HEK293T (cell line): ENCODE results near the gene SAFB.

ENCODE experiments used
- CTCF ChIA-PET: fragments of 350-600 bp; formaldehyde crosslinking; extraction: SDS; loops from one replicate; lab custom pipeline; 2021; ENCODE audit warnings: antibody characterized with exemption, inconsistent platforms; lab: Yijun Ruan, JAX
- POLR2A ChIA-PET: fragments of 350-600 bp; formaldehyde crosslinking; extraction: SDS; loops from one replicate; lab custom pipeline; 2020; ENCODE audit warnings: antibody characterized with exemption, inconsistent platforms; lab: Yijun Ruan, JAX
- DNase-seq: peaks from one replicate; pipeline ENCODE4 v3.0.0; 2012; ENCODE audit warnings: mixed read lengths; ENCODE audit errors: extremely low spot score
- ARNT ChIP-seq: fragments of 450-650 bp; IDR thresholded peaks from 2 replicates; pipeline ENCODE4 v1.6.1; 2017; ENCODE audit warnings: mild to moderate bottlenecking
- CTBP1 ChIP-seq: fragments of 450-650 bp; IDR thresholded peaks from 2 replicates; pipeline ENCODE4 v1.6.1; 2016; ENCODE audit warnings: borderline replicate concordance
- ELF4 ChIP-seq: fragments of 450-650 bp; IDR thresholded peaks from 2 replicates; pipeline ENCODE4 v1.6.1; 2017; ENCODE audit warnings: antibody characterized with exemption
- FOXA1 ChIP-seq: fragments of 450-650 bp; IDR thresholded peaks from 2 replicates; pipeline ENCODE4 v1.6.1; 2016; ENCODE audit warnings: mild to moderate bottlenecking
- FOXK2 ChIP-seq: fragments of 450-650 bp; IDR thresholded peaks from 2 replicates; pipeline ENCODE4 v1.6.1; 2016; ENCODE audit warnings: mild to moderate bottlenecking
- FOXM1 ChIP-seq: fragments of 450-650 bp; IDR thresholded peaks from 2 replicates; pipeline ENCODE4 v1.6.1; 2017; ENCODE audit warnings: mild to moderate bottlenecking, borderline replicate concordance
- HDGF ChIP-seq: fragments of 450-650 bp; IDR thresholded peaks from 2 replicates; pipeline ENCODE4 v1.6.1; 2017; ENCODE audit warnings: antibody characterized with exemption, borderline replicate concordance
- L3MBTL2 ChIP-seq: fragments of 450-650 bp; conservative IDR thresholded peaks from 2 replicates; pipeline ENCODE4 v1.6.1; 2016; ENCODE audit warnings: mild to moderate bottlenecking
- LEF1 ChIP-seq: fragments of 450-650 bp; IDR thresholded peaks from 2 replicates; pipeline ENCODE4 v1.6.1; 2017; ENCODE audit warnings: mild to moderate bottlenecking, borderline replicate concordance
- NFRKB ChIP-seq: fragments of 450-650 bp; IDR thresholded peaks from 2 replicates; pipeline ENCODE4 v1.6.1; 2016; ENCODE audit warnings: mild to moderate bottlenecking, moderate library complexity
- SP1 ChIP-seq: fragments of 450-650 bp; IDR thresholded peaks from 2 replicates; pipeline ENCODE4 v1.6.1; 2017
- SUZ12 ChIP-seq: fragments of 450-650 bp; IDR thresholded peaks from 2 replicates; pipeline ENCODE4 v1.6.1; 2016; ENCODE audit warnings: mild to moderate bottlenecking
- TARDBP ChIP-seq: fragments of 450-650 bp; IDR thresholded peaks from 2 replicates; pipeline ENCODE4 v1.6.1; 2016
- ZNF384 ChIP-seq: fragments of 450-650 bp; IDR thresholded peaks from 2 replicates; pipeline ENCODE4 v1.6.1; 2016
- TF ChIP-seq, protein P1 (sequence below): fragments of 450-650 bp; IDR thresholded peaks from 2 replicates; pipeline ENCODE4 v1.6.1; 2016

SAFB gene

DNA sequence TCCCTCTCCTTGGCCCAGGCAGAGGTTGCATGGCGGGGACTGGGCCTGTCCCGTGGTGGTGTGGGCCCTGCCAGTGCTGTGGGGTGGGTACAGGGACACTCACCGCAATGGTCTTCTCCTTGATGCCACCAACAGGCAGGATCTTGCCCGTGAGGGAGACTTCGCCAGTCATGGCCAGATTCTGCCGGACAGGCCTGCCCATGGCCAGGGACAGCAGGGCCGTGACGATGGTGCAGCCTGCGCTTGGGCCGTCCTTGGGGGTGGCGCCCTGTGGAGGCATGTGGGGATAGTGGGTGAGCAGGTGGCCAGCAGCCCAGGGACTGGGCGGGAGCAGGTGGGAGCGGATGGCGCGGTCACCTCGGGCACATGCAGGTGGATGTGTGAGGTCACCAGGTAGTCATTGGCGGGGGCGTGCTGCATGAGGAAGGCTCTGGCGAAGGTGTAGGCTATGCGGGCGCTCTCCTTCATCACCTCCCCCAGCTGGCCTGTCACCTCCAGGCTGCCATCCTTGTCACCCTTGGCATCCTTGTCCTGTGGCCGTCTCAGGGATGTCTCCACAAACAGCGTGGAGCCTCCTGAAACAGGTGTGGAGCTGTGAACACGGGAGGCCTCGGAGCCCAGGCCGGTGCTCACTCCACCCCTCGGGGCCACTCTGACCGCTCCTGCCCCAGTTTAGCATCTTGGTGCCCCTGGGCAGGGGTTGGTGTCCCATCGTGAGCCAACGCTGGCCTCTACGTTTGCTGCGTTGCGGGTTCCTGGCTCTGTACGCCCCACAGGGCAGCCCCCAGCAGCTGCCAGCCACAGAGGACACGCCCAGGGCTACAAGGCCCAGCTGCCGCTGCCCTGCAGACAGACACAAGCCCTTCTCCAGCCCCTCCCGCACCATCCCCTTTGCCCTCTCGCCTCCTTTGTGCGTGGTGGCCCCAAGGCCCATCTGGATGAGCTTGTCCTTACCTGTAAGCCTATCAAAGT, 70.6 kb downstream of the SAFB start:
- TF ChIP-seq NFRKB (no peak), FOXK2 (no peak), TARDBP (no peak), SUZ12 (no peak), ARNT (no peak), L3MBTL2 (0 out of 2 replicates have a peak, but pooled peaks have one; percentile 13), ZNF384 (no peak), LEF1 (no peak)
- DNase-seq, result no peak
- POLR2A ChIA-PET, result interaction anchor here (1.3 to 2.4 kb wide), 2 partner anchors 25 to 27 kb away, joined by 6 to 12 read pairs; partner anchors contain the start of genes CATSPERD and LONP1
- CTCF ChIA-PET, result no interaction called here

DNA sequence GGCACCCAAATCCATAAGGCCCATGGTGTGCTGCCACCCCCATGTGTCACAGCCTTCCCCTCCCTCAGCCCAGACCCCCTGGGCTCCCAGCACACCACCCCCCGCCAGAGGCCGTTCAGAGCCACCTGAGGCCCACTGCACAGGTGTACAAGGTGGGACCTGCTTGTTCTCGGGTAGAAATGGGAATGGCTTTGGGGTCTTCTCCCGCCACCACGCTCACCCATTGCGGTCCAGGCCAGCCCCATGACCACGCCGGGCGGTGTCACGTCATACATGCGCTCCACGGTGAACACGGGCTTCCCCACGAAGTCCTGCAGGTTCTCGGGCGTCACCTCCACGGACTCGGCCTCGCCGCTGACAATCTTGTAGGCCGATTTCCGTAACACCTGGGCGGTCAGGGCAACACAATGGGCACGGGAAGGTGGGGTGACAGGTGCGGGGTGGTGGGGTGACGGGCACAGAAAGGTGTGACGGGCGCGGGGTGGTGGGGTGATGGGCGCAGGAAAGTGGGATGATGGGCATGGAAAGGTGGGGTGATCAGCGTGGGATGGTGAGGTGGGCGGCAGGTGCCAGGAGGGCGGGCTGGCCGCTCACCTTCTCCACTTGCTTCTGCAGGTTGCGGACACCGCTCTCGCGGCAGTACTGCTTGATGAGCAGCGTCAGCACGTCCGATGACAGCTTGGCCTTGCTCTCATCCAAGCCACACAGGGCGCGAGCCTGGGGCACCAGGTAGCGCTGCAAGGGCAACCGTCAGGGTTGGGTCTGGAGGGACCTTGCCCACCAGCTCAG, 71.5 kb downstream of the SAFB start:
- TF ChIP-seq TARDBP (no peak), NFRKB (no peak), ZNF384 (no peak), L3MBTL2 (no peak), ARNT (no peak), ELF4 (no peak), FOXM1 (no peak), FOXA1 (no peak), LEF1 (no peak), CTBP1 (no peak), SP1 (no peak)
- TF ChIP-seq, protein P1, sequence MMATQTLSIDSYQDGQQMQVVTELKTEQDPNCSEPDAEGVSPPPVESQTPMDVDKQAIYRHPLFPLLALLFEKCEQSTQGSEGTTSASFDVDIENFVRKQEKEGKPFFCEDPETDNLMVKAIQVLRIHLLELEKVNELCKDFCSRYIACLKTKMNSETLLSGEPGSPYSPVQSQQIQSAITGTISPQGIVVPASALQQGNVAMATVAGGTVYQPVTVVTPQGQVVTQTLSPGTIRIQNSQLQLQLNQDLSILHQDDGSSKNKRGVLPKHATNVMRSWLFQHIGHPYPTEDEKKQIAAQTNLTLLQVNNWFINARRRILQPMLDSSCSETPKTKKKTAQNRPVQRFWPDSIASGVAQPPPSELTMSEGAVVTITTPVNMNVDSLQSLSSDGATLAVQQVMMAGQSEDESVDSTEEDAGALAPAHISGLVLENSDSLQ, result no peak
- POLR2A ChIA-PET, result interaction anchor here (1.3 to 2.4 kb wide), 2 partner anchors 24 to 26 kb away, joined by 6 to 12 read pairs; partner anchors contain the start of genes CATSPERD and LONP1
- CTCF ChIA-PET, result no interaction called here
- DNase-seq, result no peak

DNA sequence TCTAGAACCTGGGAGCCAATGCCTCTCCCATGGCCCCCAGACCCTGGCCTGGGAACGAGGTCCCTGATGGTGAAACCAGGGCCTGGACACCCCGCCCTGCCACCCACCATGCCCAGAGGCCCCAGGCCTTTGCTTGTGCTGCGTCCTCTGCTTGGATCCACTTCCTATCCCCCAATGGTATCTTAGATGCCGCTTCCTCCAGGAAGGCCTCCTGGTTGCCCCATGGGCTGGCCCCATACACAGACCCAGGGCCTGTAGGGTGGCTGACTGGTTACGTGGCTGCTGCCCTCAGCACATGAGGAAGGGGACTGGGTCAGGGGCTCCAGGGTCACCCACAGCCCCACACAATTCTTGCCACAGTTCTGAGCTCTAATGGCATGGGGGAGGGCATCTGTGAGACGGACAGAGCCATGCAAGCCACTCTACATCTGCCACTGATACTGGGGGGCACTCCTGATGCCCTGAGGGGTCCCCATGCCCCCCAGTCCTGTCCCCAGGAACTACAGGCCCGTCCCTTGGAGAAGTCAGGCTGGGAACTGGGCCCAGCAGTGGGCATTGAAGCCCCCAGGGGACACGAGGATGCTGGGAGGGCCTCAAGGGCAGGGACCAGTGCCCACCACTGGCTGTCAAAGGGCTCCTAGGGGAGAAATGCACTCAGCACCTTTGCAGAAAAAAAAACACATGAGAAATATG, 72.2 kb downstream of the SAFB start:
- ChIA-PET POLR2A (interaction anchor here (1.5 to 2.4 kb wide), 2 partner anchors 23 to 25 kb away, joined by 12 read pairs; partner anchors contain the start of genes CATSPERD and LONP1), CTCF (interaction anchor here (0.5 kb wide), 1 partner anchor 147 kb away, joined by 3 read pairs; no protein-coding TSS in a partner anchor)
- TF ChIP-seq CTBP1 (no peak), HDGF (peak; percentile 16; the same call in 1 of the 2 replicates)
- no peak for DNase-seq

DNA sequence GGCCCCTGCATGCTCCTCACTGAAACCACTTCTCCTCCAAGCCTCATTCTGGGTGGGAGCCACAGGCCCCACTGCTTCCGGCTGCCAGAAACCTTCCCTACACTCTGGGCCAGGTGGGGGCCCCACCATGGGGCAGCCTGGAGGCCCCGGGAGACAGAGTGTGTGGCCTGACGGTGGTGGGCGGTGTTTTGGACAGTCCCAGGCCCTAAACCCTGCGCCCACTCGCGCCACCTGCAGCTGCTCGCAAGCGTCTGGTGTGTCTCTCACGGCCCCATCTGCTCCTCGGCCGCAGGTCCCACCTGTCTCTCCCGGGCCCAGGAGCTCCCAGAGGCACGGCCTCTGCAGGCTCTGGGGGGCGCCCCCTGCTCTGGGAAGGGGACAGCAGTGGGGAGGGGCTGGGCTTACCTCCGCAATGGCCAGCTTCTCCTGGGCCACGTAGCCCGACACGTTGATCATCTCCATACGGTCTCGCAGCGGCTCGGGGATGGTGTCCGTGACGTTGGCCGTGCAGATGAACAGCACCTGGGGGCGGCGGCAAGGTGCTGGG, 72.8 kb downstream of the SAFB start:
- CTCF ChIA-PET, result interaction anchor here (0.5 kb wide), 1 partner anchor 148 kb away, joined by 3 read pairs; no protein-coding TSS in a partner anchor
- TF ChIP-seq TARDBP (no peak), ARNT (no peak), L3MBTL2 (no peak), NFRKB (no peak), ZNF384 (no peak), FOXA1 (no peak), CTBP1 (no peak), FOXM1 (no peak)
- TF ChIP-seq, protein P1, result no peak
- POLR2A ChIA-PET, result interaction anchor here (1.5 kb wide), 1 partner anchor 24 kb away, joined by 12 read pairs; the partner anchor contains the start of genes CATSPERD and LONP1

DNA sequence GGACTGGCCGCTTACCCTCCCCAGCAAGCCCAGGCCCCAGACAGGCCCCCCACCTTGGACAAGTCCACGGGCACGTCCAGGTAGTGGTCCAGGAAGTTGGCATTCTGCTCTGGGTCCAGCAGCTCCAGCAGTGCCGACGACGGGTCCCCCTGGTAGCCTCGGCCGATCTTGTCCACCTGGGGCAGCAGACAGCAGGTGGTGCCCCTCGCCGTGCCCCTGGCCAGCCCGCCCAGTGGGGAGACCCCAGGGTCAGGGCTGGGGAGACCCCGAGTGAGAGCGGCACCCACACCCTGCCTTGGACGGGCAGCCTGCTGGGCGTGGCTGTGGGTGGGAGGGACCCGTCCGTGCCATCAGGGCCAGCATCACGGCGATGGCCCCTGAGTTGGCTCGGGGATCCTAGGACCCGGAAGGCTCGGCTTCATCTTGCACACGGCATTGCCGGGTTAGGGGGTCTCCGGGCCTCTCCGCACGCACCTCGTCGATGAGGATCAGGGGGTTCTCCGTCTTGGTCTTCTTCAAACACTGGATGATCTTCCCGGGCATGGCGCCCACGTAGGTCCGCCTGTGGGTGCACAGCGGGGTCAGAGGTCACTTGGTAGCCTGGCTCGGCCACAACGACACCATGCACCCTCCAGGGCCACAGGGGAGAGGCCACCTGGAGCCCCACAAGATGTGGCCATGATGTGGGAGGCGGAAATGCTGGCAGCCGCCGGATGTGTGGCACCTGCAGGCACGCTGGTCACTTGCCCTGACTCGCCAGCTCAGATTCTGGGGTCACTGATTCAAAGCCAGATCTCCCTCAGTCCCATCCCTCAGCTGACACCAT, 73.5 kb downstream of the SAFB start:
- no peak for TF ChIP-seq FOXK2
- TF ChIP-seq SP1, result no peak
- no peak for TF ChIP-seq TARDBP
- TF ChIP-seq, protein P1, result no peak
- 0 out of 2 replicates have a peak, but pooled peaks have one; percentile 5 for TF ChIP-seq ELF4
- no peak for DNase-seq
- ChIA-PET CTCF (no interaction called here), POLR2A (interaction anchor here (1.5 kb wide), 1 partner anchor 23 kb away, joined by 12 read pairs; the partner anchor contains the start of genes CATSPERD and LONP1)

More for the DNA sequence above, 72.8 kb downstream of the SAFB start:
- no peak for DNase-seq
